ENCODE data around the gene METTL13. TPM values are rescaled to one million over a fixed set of nuclear protein-coding genes. Genes with fewer than 3 reads are reported as not detected.

Gene METTL13
- total RNA-seq, 1 experiment from 2014 or later = 64.5 TPM

- H3K27me3 Mint-ChIP-seq (ENCODE audit: low read depth) = no peaks in the 10 kb centered on the region; the same call in 1 of the 2 replicates
- Histone ChIP-seq H3K4me2 (ENCODE audit: insufficient read depth, insufficient read length, low read length) (no peak overlapping the region), H3K23me2 (ENCODE audit: insufficient read length, low read depth, low read length, poor library complexity, severe bottlenecking) (no peaks in the 10 kb centered on the region), H3K56ac (ENCODE audit: insufficient read length, low read depth, low read length) (no peak overlapping the region), H3K9ac (ENCODE audit: extremely low read depth, insufficient read length, low read length) (no peak overlapping the region), H4K91ac (ENCODE audit: insufficient read length, low read depth, low read length) (no peak overlapping the region), H2BK5ac (ENCODE audit: insufficient read length, low read length) (no peak overlapping the region), H3T11ph (ENCODE audit: low read length) (no peak overlapping the region), H2AK5ac (ENCODE audit: insufficient read length, low read length) (no peak overlapping the region), H3K4ac (ENCODE audit: low read depth, low read length) (no peak overlapping the region), H3K79me2 (ENCODE audit: insufficient read depth, low read length) (no peaks in the 10 kb centered on the region), H4K8ac (replicated peaks; ENCODE audit: insufficient read length, low read depth, low read length) (no peak overlapping the region), H4K5ac (ENCODE audit: insufficient read length, low read depth, low read length) (no peak overlapping the region), H2BK12ac (ENCODE audit: insufficient read length, low read depth, low read length) (no peak overlapping the region), H2AFZ (ENCODE audit: low read length) (no peak overlapping the region), H3K23ac (ENCODE audit: insufficient read length, low read depth, low read length) (no peak overlapping the region), H4K20me1 (ENCODE audit: control insufficient read depth, insufficient read depth, insufficient read length) (no peaks in the 10 kb centered on the region), H3K27ac (ENCODE audit: insufficient read length, low read depth, low read length) (peak overlapping the region; percentile 28), H3K4me1 (ENCODE audit: insufficient read depth, low read length) (peaks cover 12% of the 10 kb centered on the region; the same call in 1 of the 2 replicates), H2BK20ac (ENCODE audit: low read depth, low read length, poor library complexity, severe bottlenecking) (no peak overlapping the region), H3K27me3 (ENCODE audit: insufficient read depth, low read length) (no peaks in the 10 kb centered on the region), H2BK15ac (ENCODE audit: low read depth, low read length) (no peak overlapping the region), H3K9me3 (ENCODE audit: control insufficient read depth, low read depth, low read length) (no peaks in the 10 kb centered on the region), H2BK120ac (ENCODE audit: low read depth, low read length, poor library complexity, severe bottlenecking) (no peak overlapping the region), H3K18ac (ENCODE audit: insufficient read length, low read depth, low read length) (no peak overlapping the region), H3K14ac (ENCODE audit: insufficient read depth, low read length) (no peak overlapping the region), H3K79me1 (ENCODE audit: insufficient read depth, low read depth, low read length, poor library complexity, severe bottlenecking) (no peaks in the 10 kb centered on the region)
- DNase-seq = no peak
- peaks cover 9 to 20% of the 10 kb centered on the region in 2 experiments for H3K9me3 Mint-ChIP-seq
- no CpG with 5 or more reads among the region's 1 CpG for WGBS (ENCODE audit: extremely low coverage, insufficient read length, low lambda C conversion rate)
- no peak for TF ChIP-seq CTCF (conservative IDR thresholded peaks at IDR 0.05)
- H3K4me3 Mint-ChIP-seq = no peak overlapping the region
- peaks cover 0 to 13% (median 10%) of the 10 kb centered on the region in 3 experiments; a peak in 5 of 7 replicates for H3K36me3 Mint-ChIP-seq (ENCODE audit: insufficient read depth in 1 of 3, low read depth in 3 of 3)
- H3K4me1 Mint-ChIP-seq = peaks cover 13 to 14% of the 10 kb centered on the region in 2 experiments
- no peak overlapping the region for H3K27ac Mint-ChIP-seq
These were observed 26.5 kb upstream of the METTL13 start for GRCh38 chr1:171754971-171755370.
